Renal cortex interstitium (tissue), 11 donors: ENCODE data around the gene FYB1. TPM values are rescaled to one million over a fixed set of nuclear protein-coding genes. Genes with fewer than 3 reads are reported as not detected.
A peak's percentile ranks its signal among the peaks of the same experiment; 100 is the strongest.

Source experiments
- DNase-seq, 11 donors: peaks; one replicate each; pipeline ENCODE4 v3.0.0-alpha.2; 2013; ENCODE audit warnings: low read depth in 9 of 11, low spot score in 4 of 11; ENCODE audit errors: extremely low read depth in 1 of 11
- polyA plus RNA-seq, 3 donors: library from polyadenylated mRNA; unstranded; fragments of 120-200 nt; gene quantifications; one replicate each; pipeline ENCODE4 v1.2.1, GENCODE V29; 2013; ENCODE audit not compliant: insufficient read length in 3 of 3

The FYB1 gene
- polyA plus RNA-seq, 3 donors = 3.9 to 4.4 (median 4.4) TPM

DNA sequence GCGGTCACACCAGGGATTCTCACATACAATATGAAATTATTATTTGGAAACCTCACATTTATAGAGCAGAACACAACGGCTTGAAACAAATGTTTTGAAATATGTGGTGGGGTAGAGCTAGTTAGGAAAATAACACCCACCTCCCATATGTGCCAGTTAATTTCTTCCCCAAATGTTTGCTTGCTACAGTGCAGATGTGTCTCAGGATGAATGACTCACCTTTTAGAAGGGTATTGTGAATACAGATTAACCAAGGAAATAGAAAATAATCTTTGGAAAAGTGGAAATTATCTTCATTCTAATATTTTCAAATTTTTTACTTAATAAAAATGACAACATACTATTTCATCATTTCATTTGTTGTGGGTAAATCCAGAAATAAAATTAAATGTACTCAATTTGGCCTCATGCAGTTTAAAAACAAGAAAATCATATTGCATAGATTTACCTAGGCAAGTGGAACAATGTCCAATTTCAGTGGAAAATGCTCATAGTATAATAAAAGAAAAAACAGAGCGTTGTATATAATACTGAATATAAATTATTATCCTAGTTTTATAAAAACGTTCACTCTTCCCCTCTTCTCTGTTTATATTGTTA, 105.9 kb downstream of the FYB1 start:
- no peak for DNase-seq

DNA sequence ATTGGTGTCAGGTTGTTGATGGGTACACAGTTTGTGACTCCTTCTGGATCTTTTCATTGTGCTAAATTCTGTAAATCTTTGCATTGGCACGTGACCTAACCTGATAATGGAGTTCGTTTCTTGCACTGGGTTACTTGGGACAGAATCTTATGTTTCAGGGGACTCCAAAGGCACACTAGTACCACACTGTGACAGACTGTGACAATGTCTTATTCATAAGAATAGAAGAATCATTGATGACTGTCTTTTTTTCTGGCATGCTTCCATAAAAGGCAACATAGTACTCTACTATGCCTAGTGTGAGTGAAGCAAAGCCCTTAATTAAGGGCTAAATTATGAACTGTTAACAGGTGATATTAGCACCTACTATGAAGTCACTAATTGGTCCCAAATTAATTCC, 109.8 kb downstream of the FYB1 start:
- no peak for DNase-seq

DNA sequence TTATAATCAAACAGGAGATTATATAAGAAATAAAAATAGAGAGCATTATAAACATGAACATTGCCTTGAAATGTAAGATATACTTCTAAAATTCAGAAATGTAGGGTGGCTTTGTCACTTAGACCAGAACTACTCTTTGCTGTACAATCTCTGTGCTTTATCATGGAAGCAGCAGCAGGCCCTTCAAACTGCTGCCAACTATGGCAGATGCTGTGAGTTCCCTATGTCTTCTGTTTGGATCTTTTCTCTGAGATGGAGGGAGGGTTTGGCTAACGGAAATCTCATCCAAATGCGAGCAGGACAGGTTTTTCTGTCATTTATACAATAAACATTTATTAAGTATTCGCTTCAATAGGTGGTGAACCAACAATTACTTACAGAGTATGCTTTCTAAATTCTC, 110.4 kb downstream of the FYB1 start:
- DNase-seq = no peak

DNA sequence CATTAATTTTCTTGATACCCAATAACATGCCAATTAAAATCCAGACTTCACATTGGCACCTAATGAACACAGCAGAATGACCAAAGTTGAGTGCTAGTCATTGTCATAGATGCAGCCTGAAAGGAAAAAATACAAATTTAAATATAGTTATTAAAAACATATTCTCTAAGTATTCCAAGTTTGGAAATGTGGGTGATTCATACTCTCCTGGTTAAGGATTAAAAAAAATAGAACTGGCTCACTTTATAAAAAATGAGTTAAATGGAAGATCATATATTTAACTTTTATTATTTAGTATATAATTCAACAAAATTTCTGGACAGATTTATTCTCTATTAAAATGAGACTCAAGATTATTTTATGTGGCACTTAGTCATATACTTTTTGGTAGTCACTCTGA, 112.0 kb downstream of the FYB1 start:
- no peak for DNase-seq

DNA sequence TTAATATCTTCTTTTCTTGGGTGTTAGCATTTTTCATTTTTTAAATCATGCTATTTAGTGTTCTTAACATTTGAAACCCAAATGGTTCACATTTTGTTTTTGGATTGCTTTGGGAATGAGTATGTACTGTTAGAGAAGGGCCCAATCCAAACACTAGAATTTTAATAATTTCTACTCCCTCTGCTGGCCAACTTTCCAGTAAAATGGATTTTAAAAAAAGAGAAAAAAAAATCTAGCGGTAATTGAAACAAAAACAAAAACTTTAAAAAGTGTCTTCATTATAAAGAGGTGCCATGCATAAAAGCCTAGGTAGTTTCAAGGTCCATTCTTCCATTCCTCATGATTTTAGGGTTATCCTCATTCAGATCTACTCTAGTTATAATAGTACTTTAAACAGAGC, 113.0 kb downstream of the FYB1 start:
- no peak for DNase-seq

DNA sequence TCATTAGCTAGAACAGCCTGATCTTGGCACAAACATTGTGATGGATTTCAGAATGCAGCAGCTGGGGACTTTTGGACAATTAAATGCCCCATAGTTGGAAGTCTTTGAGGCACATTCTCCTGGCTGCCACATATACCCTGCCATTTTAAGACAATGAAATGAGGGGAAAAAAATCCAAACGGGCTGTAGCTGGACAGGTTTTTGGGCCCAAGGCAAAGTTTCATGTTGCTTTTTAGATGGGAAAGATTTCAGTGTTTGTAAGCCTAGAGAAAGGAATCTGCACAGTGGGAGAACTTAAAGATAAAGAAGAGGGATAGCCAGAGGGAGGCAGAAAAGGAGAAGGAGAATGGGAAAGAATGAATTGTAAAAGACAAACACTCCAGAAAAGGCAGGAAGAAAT, 115.1 kb downstream of the FYB1 start:
- no peak for DNase-seq

DNA sequence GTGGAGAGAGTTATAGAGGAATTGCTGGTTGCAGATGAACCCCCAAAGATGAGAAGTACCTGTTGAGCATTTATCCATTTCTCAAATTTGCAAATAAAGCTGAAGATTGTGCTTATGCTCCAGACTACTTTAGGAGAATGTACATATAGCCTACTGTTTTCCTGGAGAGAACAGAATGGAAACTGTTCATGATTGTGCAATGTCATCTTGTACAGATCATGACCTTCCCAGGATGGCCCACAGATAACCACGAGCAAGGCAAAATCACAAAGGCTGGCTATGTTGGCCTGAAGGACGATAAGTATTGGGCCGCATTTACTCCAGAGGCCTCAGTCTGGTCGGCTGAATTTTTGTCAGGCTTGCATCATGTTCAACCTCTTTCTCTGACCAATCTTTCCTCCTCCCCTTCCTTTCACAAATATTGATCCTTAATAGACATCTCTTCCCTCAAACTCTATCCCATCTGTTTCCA, 116.6 kb downstream of the FYB1 start:
- DNase-seq = no peak

DNA sequence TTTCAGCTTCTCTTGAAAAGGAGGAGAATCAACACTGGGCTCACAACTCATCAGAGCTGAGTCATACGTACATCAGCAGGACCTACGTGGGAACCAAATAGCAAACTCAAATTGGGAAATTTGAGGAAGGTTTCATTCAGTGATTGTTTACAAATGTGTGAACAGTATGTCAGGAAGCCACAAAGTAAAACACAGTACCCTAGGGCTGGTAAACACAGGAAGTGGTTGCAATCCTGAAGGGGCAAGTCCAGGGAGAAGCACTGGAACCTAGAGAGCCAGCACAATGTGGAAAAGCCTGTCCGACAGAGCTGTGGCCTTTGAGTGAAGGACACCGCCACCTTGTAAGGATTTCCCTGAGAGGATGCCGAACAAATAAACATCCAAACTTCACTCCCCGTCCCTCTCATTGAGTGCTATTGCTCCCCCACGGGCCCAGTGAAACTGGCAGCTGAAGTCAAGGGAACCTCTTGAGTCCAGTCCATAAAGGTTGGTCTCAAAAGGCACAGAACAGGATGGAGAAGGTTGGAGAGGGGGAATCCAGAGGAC, 118.4 kb downstream of the FYB1 start:
- DNase-seq = no peak

DNA sequence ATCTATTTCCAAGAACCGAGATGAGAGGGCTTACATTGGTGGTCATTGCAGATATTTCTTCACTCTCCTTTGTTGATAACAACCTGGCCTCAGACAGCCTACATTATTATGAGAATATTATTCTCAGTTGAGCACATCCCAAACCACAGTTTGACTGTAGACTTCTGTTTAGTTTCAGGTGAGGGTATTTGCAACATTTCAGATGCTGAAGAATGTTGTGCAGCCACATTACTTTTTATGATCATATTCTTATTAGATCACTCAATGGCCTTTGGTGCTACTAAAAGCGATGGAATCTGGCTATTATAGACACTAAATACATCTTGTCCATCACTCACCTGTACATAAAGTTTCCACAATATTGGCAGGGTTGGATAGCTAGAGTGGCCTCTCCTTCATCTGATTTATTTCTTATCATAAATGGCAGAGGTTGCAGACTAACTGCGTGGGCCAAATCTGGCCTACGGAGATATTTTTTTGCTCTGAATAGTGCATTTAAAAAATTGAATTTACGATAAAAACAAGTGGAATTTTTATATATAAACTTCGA, 119.0 kb downstream of the FYB1 start:
- DNase-seq = no peak

DNA sequence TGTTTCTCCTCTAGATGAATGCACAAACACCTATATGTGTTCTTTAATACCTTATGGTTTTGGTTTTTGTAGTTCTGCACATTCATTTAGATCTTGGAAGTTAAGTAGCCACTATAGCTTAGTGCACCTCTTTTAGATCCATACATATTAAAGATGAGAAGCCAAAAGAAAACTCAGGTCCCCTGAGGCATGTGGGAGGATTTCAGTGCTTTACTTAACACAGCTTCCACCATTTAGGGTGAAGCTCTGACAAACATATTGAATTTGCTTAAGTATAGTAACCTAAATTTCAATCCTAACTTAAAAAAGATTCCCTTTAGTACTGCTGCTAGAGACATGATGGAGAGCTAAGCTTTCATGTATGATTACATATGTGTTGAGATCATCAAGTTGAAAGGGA, 119.5 kb downstream of the FYB1 start:
- no peak for DNase-seq

DNA sequence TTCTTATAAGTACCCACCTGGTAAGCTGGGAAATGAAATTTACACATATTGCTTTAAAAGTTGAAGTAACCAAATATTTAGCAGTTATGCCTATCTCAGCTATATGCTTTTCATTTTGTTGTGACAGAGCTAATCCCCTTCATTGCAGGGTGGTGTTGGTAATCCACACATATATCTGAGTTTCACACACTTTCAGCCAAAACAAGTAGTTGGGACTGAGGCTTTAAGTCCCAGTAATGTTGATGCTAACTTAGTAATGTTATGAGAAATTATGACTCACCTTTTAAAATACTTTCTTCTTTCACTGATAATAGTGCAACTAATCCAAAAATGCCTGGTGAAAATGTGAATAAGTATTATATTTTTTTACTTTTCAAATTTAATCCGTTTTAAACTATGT, 126.0 kb downstream of the FYB1 start:
- DNase-seq = no peak

DNA sequence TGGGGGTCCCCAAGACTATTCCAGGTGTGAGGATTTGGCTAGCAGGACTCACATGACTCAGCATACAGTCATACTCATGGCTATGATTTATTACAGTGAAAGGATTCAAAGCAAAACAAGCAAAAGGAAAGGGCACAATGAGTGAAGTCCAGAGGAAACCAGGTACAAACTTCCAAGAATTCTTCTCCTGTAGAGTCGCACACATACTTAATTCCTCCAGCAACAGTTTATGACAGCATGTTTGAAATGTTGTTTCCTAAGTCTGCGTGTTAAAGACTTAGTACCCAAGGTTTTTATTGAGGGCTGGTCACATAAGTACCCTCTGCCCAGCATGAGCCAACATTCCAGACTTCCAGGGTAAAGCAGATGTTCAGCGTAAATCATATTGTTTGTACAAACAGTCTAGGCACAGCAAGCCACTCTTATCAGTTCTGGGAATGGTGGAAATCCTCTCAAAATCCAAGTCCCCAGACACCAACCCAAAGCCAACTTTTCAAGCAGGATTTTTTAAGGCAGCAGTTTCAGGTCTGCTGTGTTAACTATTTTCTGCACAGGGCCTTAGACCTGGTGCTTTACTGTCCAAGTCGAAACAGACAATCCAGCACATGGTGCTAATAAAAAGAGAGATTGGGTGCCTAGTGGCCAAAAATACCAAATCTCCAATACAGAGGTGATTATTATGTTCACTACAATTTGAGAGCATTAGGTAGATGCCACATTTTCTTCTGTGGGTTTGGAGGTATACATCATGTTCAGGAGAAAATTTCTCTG, 126.6 kb downstream of the FYB1 start:
- no peak for DNase-seq

DNA sequence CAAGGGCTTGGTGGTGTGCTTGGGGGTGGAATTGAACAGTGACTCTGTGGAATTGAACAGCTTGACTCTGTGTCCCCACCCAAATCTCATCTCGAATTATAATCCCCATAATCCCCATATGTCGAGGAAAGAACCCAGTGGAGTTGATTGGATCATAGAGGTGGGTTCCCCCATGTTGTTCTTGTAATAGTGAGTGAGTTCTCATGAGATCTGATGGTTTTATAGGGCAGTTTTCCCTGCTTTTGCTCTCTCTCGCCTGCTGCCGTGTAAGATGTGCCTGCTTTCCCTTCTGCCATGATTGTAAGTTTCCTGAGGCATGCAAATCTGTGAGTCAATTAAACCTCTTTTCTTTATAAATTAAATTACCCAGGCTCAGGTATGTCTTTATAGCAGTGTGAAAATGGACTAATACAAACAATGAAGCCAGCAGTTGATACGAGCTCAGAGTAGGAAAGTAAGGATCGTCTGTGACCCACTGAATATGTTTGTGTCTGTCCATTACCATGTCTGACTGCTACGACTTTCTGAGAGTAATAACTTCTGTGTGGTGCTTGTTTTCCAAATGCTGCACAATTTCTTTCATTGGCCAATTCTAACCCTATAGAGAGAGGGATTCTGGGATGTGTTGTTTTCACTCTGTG, 127.3 kb downstream of the FYB1 start:
- no peak for DNase-seq

DNA sequence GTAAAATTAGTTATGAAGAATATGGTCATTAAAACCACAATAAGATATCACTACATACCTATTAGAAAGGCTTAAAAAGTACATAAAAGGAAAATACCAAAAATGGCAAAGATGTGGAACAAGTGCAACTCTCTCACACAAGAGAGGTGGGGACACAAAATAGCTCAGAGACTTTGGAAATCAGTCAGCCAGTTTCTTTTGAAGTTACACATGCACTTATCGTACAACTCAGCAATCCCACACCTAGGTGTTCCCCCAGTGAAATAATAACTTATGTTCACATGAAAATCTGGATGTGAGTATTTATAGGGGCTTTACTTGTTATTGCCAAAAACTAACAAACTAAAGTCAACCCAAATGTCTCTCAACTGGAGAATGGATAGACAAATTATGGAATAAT, 135.4 kb downstream of the FYB1 start:
- no peak for DNase-seq

DNA sequence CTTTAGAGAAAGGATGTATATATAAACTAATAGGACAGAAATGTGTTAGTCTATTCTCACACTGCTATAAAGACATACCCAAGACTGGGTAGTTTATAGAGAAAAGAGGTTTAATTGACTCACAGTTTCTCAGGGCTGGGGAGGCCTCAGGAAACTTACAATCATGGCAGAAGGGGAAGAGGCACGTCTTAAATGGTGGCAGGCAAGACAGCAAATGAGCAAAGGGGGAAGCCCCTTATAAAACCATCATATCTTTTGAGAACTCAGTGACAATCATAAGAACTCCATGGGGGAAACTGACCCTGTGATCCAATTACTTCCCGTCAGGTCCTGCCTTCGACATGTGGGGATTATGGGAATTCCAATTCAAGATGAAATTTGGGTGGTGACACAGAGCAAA, 136.4 kb downstream of the FYB1 start:
- DNase-seq = no peak

DNA sequence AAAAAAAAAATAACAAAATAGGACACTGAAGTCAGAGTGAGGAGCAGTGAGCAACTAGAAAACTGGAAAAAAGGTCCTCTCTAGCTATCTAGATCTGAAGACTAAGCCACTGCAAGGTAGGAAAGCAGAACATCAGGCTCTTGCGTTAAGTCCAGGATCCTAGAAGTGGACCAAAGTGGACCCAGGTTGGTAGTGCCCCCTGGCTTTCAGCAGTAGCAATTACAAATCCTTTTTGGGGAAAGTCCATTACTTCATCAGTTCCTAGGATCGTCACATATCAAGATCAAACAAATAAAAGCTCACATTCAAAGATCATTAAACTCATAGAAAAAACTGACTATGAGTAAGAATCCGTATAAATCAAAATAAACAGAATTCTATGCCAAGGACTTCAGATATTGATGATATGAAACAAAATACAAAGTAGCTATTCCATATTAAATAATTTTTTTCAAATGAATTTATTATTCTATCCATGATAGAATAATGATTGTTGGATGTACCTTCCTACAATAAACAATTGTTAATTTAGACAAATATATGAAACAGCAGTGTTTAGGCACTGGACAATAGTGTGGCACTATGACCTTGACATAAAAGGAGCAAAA, 138.7 kb downstream of the FYB1 start:
- DNase-seq = peak in 5 of 11 donors; percentile 15 to 36 (median 20)

DNA sequence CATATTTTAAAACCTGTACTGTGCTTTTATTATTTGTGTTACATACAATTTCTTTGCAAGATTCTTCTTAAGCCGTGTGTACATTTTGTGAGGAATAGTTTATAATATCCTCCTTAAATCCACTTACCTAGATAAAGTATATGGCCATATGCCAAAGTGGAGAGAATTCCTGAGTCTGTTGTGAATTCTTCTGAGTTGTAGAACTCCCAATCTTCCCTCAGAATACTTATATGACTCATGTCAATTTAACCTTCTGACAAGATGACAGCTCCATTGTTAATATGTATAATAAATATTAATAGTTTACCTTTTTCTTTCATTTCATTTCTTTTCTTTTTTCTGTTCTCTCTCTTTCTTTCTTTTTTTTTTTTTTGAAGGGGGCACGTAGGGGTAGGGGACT, 139.2 kb downstream of the FYB1 start:
- no peak for DNase-seq

DNA sequence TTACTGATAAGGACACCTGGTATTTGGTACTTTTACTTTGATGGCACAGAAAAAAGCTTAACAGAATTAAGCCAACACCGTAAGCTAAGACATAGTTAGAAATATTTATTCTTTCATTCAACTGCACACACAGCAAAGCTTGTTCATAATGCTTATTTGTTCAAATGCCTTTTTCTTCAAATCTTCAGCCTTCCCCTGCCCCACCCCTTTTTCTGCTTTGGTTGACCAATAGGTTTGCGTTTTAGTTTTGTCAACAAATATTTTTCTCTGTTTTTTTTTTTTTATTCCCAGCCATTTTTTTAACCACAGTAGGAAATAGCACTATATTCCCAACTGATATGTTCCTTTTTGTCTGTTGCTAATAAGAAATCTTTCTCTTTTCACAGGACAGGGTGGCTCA, 140.2 kb downstream of the FYB1 start:
- no peak for DNase-seq
